Renal cortex interstitium (tissue), 11 donors: Measurements from ENCODE around the gene CD63. TPM values are rescaled to one million over a fixed set of nuclear protein-coding genes. Genes with fewer than 3 reads are reported as not detected.

Experiments
- DNase-seq, 11 donors: peaks; one replicate each; pipeline ENCODE4 v3.0.0-alpha.2; 2013; ENCODE audit warnings: low read depth in 9 of 11, low spot score in 4 of 11; ENCODE audit errors: extremely low read depth in 1 of 11
- polyA plus RNA-seq, 3 donors: library from polyadenylated mRNA; unstranded; fragments of 120-200 nt; gene quantifications; one replicate each; pipeline ENCODE4 v1.2.1, GENCODE V29; 2013; ENCODE audit not compliant: insufficient read length in 3 of 3

CD63 gene
- polyA plus RNA-seq, 3 donors: 647 to 692 (median 648) TPM

- no peak for DNase-seq
Measured at GRCh38 chr12:55683676-55684075, 45.1 kb downstream of the CD63 start.

- DNase-seq: no peak
Measured at GRCh38 chr12:55682087-55682796, 46.6 kb downstream of the CD63 start.

GRCh38 chr12:55681142-55682077, 47.4 kb downstream of the CD63 start:
- DNase-seq: peak; percentile 23 to 76 (median 57)

GRCh38 chr12:55679691-55680090, 49.1 kb downstream of the CD63 start:
- DNase-seq: no peak

GRCh38 chr12:55676707-55677106, 52.1 kb downstream of the CD63 start:
- no peak for DNase-seq

- DNase-seq: no peak
Measured at GRCh38 chr12:55675666-55676065, 53.1 kb downstream of the CD63 start.

Other genes starting within 250 kb of the CD63 start
- not detected for gene OR6C68, start 236.6 kb downstream of the CD63 start, polyA plus RNA-seq
- gene OR6C4, start 179.4 kb downstream of the CD63 start, polyA plus RNA-seq: not detected
- not detected for gene OR2AP1, start 156.5 kb downstream of the CD63 start, polyA plus RNA-seq
- not detected for gene OR10P1, start 92.1 kb downstream of the CD63 start, polyA plus RNA-seq
- 10 to 100 TPM; 23.7 to 45.7 (median 44.0) TPM for gene ITGA7, start 21.1 kb downstream of the CD63 start, polyA plus RNA-seq
- 100 to 1,000 TPM; 102 to 143 (median 110) TPM for gene BLOC1S1, start 13.0 kb downstream of the CD63 start, polyA plus RNA-seq
- gene RDH5, start 8.6 kb downstream of the CD63 start, polyA plus RNA-seq: 10 to 100 TPM; 22.5 to 46.1 (median 24.5) TPM
- 10 to 100 TPM; 19.5 to 25.6 (median 20.6) TPM for gene GDF11, start 14.1 kb upstream of the CD63 start, polyA plus RNA-seq
- gene SARNP, start 88.7 kb upstream of the CD63 start, polyA plus RNA-seq: 100 to 1,000 TPM in 2 of 3 donors, 10 to 100 TPM in 1; 97.2 to 143 (median 119) TPM
- gene ORMDL2, start 89.0 kb upstream of the CD63 start, polyA plus RNA-seq: 10 to 100 TPM; 33.7 to 34.7 (median 34.0) TPM
- gene DNAJC14, start 100.6 kb upstream of the CD63 start, polyA plus RNA-seq: 10 to 100 TPM; 40.3 to 46.0 (median 41.7) TPM
- gene MMP19, start 113.9 kb upstream of the CD63 start, polyA plus RNA-seq: 1 to 10 TPM in 1 of 3 donors, under 1 TPM in 2; 0.68 to 1.4 (median 0.72) TPM
- gene PYM1, start 198.9 kb upstream of the CD63 start, polyA plus RNA-seq: 10 to 100 TPM; 32.3 to 40.0 (median 37.5) TPM
- 10 to 100 TPM; 15.5 to 22.8 (median 19.9) TPM for gene DGKA, start 202.2 kb upstream of the CD63 start, polyA plus RNA-seq
- gene PMEL, start 237.0 kb upstream of the CD63 start, polyA plus RNA-seq: 1 to 10 TPM; 3.1 to 5.3 (median 3.4) TPM
- 10 to 100 TPM; 59.1 to 65.3 (median 64.1) TPM for gene CDK2, start 237.8 kb upstream of the CD63 start, polyA plus RNA-seq
- gene RAB5B, start 245.1 kb upstream of the CD63 start, polyA plus RNA-seq: 100 to 1,000 TPM; 148 to 170 (median 158) TPM